ENCODE data around the gene SPATA20.

GRCh38 chr17:50589095-50589705 lies 42.2 kb downstream of the SPATA20 start:
- TF ChIP-seq, protein P1, sequence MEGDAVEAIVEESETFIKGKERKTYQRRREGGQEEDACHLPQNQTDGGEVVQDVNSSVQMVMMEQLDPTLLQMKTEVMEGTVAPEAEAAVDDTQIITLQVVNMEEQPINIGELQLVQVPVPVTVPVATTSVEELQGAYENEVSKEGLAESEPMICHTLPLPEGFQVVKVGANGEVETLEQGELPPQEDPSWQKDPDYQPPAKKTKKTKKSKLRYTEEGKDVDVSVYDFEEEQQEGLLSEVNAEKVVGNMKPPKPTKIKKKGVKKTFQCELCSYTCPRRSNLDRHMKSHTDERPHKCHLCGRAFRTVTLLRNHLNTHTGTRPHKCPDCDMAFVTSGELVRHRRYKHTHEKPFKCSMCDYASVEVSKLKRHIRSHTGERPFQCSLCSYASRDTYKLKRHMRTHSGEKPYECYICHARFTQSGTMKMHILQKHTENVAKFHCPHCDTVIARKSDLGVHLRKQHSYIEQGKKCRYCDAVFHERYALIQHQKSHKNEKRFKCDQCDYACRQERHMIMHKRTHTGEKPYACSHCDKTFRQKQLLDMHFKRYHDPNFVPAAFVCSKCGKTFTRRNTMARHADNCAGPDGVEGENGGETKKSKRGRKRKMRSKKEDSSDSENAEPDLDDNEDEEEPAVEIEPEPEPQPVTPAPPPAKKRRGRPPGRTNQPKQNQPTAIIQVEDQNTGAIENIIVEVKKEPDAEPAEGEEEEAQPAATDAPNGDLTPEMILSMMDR (conservative IDR thresholded peaks at IDR 0.05): no peak
- TF ChIP-seq ZFX (IDR thresholded peaks at IDR 0.05): no peak
